DLD1 (cell line): ENCODE results near the gene ARAF.
"Not testable (repeated sequence)": the region's sequence is repeated elsewhere in the genome, so short reads cannot be mapped to it uniquely, and the experiment has no call there.

Source experiments
- in situ Hi-C: cut with HindIII; loops from 2 replicates; pipeline ENCODE4 v1.10.0; 2017; ENCODE audit warnings: low sequenced_read_pairs

Gene ARAF

DNA sequence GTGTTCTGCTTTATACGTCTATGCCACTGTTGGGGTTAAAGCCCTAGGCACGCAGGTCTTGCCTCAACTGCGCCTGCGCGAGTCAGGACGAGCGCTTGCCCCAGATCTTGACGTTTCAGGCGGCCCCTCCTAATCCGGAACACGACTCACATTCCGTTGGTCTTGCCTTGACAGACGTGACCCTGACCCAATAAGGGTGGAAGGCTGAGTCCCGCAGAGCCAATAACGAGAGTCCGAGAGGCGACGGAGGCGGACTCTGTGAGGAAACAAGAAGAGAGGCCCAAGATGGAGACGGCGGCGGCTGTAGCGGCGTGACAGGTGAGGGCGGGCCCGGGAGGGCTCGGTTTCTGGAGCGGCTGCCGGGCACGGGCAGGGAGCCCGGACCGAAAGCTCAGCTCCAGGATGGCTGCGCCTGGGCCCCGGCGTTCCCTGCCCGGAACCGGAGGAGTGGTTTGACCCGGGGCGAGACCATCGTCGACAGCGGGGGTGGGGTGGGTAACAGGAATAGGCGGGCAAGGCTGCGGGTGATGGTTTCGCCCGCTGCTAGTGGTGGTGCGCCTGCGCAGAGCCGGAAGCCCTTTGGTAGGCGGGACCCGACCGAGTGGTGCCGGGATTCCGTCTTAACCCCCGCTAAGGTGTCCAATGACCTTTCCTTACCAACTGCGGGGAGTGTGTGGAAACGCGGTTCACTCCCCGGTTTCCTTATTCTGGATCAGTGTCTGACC is at the start of gene ARAF:
TSS of gene ARAF (plus strand) at position 272 of the 725 bp plus-strand sequence. CDS start 1,763 bp downstream, outside the sequence.
- in situ Hi-C loops, result no loop called here

GRCh38 chrX:47512383-47512782 is 48.6 kb upstream of the ARAF start:
- in situ Hi-C loops, result not testable (repeated sequence)

DNA sequence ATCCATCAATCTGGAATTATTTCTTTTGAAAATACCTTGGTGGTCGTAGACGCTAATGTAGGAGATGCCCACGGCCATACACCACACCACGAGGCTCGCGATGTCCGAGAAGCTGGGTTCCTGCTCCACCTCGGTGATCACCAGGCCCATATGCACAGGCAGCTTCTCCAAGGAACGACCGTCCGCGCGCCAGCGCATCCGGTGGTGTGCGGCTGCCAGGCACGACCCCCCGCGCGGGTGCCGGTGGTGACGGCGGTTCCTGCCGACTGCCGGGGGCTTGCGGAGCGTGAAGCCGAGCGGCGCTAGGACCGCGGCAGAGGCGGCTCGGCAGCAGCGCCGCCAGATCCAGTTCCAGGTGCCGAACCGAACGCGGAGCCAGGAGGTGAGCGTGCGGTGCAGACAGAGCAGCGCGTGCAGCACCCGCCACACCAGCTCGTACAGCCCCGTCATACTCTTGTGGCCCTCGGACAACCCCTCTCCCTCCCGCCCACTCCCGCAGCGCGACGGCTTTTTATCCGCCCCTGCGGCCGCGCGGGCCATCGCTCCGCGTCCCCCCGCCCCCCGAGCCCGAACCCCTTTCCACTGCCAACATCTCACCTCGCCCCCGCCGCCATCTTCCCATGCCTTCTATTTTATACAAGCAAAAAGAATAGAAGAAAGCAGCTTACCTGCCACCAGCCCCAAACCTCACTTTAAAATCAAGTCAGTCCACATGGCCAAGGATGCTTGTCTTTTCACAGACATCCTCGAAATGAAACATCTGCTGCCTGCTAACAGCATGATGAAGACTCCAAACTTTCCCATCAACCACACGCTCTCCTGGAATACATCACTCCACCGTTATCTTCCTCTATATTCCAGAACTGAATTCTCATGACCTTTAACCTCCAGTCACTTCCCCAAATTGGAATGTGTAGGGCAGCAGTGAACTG is 47.7 kb upstream of the ARAF start:
- in situ Hi-C loops, result not testable (repeated sequence)

DNA sequence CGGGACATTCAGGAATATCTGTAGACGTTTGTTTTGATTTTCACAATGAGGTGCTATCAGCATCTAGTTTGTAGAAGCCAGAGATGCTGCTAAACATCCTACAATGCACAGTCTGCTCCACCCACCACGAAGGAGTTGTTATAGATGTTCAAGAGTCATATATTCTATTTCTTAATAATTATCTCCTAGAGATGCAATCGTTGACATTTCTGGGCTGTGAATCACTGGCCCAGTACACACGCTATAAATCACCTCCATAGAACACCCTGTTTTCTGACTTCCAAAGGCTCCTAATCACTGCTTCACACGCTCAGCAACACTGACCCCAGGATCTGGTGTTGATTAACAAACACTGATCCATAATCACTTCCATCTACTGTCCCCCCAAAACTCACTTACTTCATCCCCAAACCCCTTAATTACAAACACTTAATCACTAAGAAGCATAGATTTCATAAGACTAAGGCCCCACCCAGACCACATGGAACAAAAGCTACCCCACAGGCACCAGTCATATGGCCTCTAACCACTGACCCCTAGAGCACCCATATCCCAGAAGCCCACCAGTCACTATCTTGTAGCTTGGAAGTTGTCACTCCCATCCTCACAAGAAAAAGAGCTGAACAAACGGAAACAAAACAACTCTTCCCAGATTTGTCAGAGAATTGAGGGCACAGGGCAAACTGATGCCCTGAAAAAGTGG is 46.3 kb upstream of the ARAF start:
- in situ Hi-C loops, result no loop called here

DNA sequence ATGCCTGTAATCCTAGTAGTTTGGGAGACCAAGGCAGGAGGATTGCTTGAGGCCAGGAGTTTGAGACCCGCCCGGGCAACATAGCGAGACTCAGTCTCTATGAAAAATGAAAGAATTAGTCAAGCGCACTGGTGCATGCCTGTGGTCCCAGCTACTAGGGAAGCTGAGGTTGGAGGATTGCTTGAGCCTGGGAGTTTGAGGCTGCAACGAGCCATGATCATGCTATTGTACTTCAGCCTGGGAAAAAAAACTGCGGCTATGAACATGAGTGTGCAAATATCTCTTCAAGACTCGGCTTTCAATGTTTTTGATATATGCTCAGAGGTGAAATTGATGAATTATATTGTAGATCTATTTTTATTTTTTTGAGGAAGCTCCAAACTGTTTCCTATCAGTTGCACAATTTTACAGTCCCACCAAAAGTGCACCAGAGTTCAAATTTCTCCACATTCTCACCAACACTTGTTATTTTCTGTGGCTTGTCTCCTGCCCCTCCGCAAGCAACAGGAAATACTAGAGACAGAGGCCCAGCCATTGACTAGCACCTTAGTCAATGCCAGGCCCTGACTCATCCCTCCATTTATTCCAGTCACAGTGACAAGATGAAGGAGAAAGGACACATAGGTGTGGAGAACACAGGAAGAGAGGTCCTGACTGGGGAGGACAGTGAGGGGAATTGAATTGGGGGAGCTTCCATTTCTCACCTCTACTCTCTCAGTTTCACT is 44.9 kb upstream of the ARAF start:
- in situ Hi-C loops, result no loop called here

GRCh38 chrX:47518144-47518543 is 42.9 kb upstream of the ARAF start:
- in situ Hi-C loops, result no loop called here

DNA sequence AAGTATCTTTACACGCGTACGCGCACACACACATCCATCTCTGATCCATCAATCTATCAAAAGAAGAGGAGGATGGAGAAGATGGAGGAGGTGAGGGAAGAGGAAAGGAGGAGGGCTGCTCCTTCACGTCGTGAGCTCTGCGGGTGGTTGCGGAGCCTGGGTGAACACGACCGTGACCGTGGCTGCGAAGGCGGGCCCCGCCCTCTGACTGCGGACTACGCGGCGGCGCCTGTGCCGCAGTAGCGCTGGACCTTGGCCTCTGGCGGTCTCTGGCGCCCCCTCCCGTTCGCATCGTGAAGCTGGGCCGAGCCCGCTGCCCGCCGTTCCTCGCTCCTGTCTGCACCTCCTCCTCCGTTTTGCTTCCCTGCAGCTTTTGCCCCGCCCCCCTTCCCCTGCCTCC is 37.7 kb upstream of the ARAF start:
- in situ Hi-C loops, result no loop called here

DNA sequence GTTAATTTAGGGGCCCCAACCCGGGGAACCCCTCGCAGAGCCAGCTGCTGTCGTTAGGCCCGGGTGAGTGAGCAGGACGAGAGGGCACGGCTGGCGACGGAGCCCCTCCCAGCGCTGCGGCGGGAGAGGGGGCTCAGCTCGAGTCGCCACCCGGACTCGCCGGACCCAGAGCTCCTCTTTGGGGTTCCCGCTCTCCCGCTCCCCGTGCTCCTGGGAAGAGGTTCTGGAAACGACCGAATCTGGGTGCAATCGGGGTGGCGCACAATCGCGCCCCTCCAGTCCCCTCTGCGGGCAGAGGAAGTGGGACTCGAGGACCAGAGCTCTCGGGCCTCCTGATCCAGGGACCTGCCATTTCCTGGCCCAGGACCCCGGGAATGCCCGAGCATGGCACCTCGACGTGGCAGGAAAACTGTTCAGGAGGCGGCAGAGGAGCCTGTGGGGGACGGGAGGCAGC is 37.3 kb upstream of the ARAF start:
- in situ Hi-C loops, result no loop called here

- in situ Hi-C loops, result no loop called here
Observed at GRCh38 chrX:47529548-47529947, 31.5 kb upstream of the ARAF start.

DNA sequence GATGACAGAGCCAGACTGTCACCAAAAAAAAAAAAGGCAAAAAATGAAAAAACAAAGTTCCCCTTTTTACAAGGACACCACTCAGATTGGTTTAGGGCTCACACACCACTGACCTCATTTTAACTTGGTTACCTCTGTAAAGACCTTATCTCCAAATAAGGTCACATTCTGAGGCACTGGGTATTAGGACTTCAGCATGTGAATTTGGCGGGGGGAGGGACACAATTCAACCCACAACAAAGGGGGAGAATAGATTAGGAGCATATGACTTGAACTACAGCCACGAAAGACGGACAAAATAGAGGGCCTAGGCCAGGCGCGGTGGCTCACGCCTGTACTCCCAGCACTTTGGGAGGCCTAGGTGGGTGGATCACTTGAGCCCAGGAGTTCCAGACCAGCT is 31.0 kb upstream of the ARAF start:
- in situ Hi-C loops, result no loop called here

GRCh38 chrX:47539860-47540259 is 21.1 kb upstream of the ARAF start:
- in situ Hi-C loops, result no loop called here

DNA sequence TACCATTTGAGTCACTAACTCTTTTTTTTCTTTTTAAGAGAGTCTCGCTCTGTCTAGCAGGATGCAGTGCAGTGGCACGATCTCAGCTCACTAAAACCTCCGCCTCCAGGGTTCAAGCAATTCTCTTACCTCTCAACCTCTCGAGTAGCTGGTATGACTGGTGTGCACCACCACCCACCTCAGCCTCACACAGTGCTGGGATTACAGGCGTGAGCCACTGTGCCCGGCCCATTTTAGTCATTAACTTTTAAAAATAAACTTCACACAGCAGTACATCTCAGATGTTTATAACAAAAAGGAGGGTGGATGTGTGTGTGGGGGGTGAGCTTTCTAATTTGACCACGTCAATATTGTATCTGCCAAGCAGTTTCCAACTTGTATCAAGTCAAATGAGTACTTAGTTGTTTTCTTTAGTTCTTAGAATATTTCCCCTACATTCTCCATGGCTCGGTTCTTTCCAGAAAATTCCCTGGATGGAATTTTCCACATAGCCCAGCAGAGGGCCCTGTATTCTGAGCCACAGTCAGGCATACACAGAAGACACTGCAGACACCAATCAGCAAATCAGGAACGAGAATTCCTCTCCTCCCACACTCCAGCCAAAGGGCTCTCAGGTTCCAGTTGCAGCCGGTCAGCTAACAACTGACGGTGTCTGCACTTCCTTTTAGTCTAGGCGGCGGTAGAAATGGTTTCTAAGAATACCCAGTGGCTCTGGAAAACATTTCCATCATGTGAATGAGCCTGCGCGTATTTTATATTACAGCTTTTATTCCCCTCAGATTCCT is 20.1 kb upstream of the ARAF start:
- in situ Hi-C loops, result no loop called here

DNA sequence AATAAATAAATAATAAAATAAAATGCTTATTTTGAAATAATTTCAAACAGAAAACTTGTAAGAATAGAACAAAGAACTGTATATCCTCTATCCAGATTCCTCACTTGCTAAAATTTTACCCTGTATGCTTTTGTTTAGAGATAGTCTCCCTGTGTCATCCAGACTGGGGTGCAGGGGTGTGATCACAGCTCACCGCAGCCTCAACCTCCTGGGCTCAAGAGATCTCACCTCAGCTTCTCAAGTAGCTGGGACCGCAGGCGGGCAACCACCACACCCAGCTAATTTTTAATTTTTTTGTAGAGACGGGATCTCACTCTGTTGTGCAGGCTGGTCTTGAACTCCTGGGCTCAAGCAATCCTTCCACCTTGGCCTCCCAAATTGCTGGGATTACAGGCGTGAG is 17.5 kb upstream of the ARAF start:
- in situ Hi-C loops, result no loop called here

GRCh38 chrX:47556045-47556623 is 4.9 kb upstream of the ARAF start:
- in situ Hi-C loops, result no loop called here

- in situ Hi-C loops, result no loop called here
Observed at GRCh38 chrX:47558436-47558835, 2.6 kb upstream of the ARAF start.

- in situ Hi-C loops, result no loop called here
Observed at GRCh38 chrX:47560179-47560933, 649 bp upstream of the ARAF start.

GRCh38 chrX:47561659-47562151 is 700 bp downstream of the ARAF start:
- in situ Hi-C loops, result no loop called here

DNA sequence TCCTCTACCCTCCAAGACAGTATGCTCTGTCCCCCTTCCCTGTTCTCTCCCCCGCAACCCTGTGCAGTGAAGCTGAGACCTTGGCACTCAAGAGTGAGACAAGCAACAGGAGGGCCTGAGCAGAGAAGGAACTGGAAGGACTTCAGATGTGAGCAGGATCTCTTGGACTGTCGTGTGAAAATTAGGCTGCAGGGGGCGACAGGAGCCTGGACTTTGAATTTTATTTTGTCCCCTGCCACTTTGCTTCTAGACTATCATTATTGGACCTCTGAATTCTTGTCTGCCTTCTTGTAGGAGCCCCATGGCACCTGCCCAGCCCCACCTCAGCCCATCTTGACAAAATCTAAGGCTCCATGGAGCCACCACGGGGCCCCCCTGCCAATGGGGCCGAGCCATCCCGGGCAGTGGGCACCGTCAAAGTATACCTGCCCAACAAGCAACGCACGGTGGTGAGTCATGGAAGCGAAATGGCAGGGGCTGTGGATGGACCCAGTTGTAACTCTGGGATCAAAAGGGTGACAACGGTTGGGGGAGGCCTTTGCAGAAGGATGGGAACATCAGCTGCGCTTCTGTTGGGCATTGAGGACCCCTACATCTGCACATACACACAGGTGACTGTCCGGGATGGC is 1.7 kb downstream of the ARAF start:
- in situ Hi-C loops, result no loop called here
